Measurements from ENCODE around the gene POLR2E.
A peak's percentile ranks its signal among the peaks of the same experiment; 100 is the strongest.

The POLR2E gene

GRCh38 chr19:1098177-1099051, 3.2 kb upstream of the POLR2E start:
- FAIRE-seq, result no peak
- DNase-seq (ENCODE audit: low spot score), result no peak

- DNase-seq (ENCODE audit: low spot score) (no peak), FAIRE-seq (no peak)
Measured at GRCh38 chr19:1097810-1098176, 2.6 kb upstream of the POLR2E start.

GRCh38 chr19:1094655-1094977, 559 bp downstream of the POLR2E start:
- DNase-seq (ENCODE audit: low spot score), result no peak
- no peak for FAIRE-seq

- no peak for FAIRE-seq
- no peak for DNase-seq (ENCODE audit: low spot score)
Measured at GRCh38 chr19:1093811-1094553, 1.2 kb downstream of the POLR2E start.

GRCh38 chr19:1093330-1093729, 1.8 kb downstream of the POLR2E start:
- DNase-seq (ENCODE audit: low spot score) (no peak), FAIRE-seq (no peak)

- DNase-seq (ENCODE audit: low spot score) (no peak), FAIRE-seq (no peak)
Measured at GRCh38 chr19:1091544-1092175, 3.5 kb downstream of the POLR2E start.

GRCh38 chr19:1090731-1091543, 4.2 kb downstream of the POLR2E start:
- DNase-seq (ENCODE audit: low spot score) (no peak), FAIRE-seq (no peak)

GRCh38 chr19:1089891-1090290, 5.3 kb downstream of the POLR2E start:
- FAIRE-seq, result no peak
- DNase-seq (ENCODE audit: low spot score), result no peak

- no peak for FAIRE-seq
- no peak for DNase-seq (ENCODE audit: low spot score)
Measured at GRCh38 chr19:1089126-1089771, 5.9 kb downstream of the POLR2E start.

- FAIRE-seq, result no peak
- no peak for DNase-seq (ENCODE audit: low spot score)
Measured at GRCh38 chr19:1088416-1089010, 6.7 kb downstream of the POLR2E start.

GRCh38 chr19:1087813-1088415, 7.3 kb downstream of the POLR2E start:
- DNase-seq (ENCODE audit: low spot score) (no peak), FAIRE-seq (no peak)

- FAIRE-seq (no peak), DNase-seq (ENCODE audit: low spot score) (no peak)
Measured at GRCh38 chr19:1086613-1087012, 8.6 kb downstream of the POLR2E start.

- no peak for FAIRE-seq
- DNase-seq (ENCODE audit: low spot score), result no peak
Measured at GRCh38 chr19:1085676-1086442, 9.3 kb downstream of the POLR2E start.

- FAIRE-seq, result no peak
- DNase-seq (ENCODE audit: low spot score), result no peak
Measured at GRCh38 chr19:1085053-1085658, 10.0 kb downstream of the POLR2E start.

GRCh38 chr19:1084024-1084868, 10.9 kb downstream of the POLR2E start:
- FAIRE-seq, result no peak
- DNase-seq (ENCODE audit: low spot score), result peak; percentile 21

GRCh38 chr19:1082928-1083816, 12.0 kb downstream of the POLR2E start:
- DNase-seq (ENCODE audit: low spot score), result no peak
- FAIRE-seq, result no peak

Measured in RCC 7860 (cell line).